ENCODE results near the gene DSP. TPM values are rescaled to one million over a fixed set of nuclear protein-coding genes. Genes with fewer than 3 reads are reported as not detected.

DSP gene
- polyA plus RNA-seq, 1 donor from 2014 or later, result 0.05 TPM

GRCh38 chr6:7628909-7629308 lies 87.4 kb downstream of the DSP start:
- Histone ChIP-seq H3K27ac (ENCODE audit: low read length) (no peak overlapping the region), H3K79me2 (replicated peaks; ENCODE audit: insufficient read depth, low read length) (no peaks in the 10 kb centered on the region), H3K4me2 (ENCODE audit: low read length) (no peak overlapping the region), H3K4me3 (ENCODE audit: low read length) (no peak overlapping the region), H3K9me2 (ENCODE audit: insufficient read depth, low read length) (no peaks in the 10 kb centered on the region), H3F3A (ENCODE audit: insufficient read depth, low read length, poor library complexity, severe bottlenecking) (no peaks in the 10 kb centered on the region), H3K9me3 (ENCODE audit: low read length) (peaks cover 5% of the 10 kb centered on the region), H3K9ac (ENCODE audit: low read length) (no peak overlapping the region), H3K27me3 (ENCODE audit: insufficient read depth, low read depth, low read length) (peaks cover 25% of the 10 kb centered on the region), H2AFZ (ENCODE audit: low read depth, low read length) (no peak overlapping the region), H4K20me1 (ENCODE audit: insufficient read depth) (no peaks in the 10 kb centered on the region), H3K36me3 (ENCODE audit: insufficient read depth, low read length) (no peaks in the 10 kb centered on the region)
- TF ChIP-seq POLR2AphosphoS5 (IDR thresholded peaks at IDR 0.05), result no peak
- TF ChIP-seq RAD21 (conservative IDR thresholded peaks at IDR 0.05), result no peak
- TF ChIP-seq TAF1 (IDR thresholded peaks at IDR 0.05; ENCODE audit: low read depth), result no peak
- TF ChIP-seq MXI1 (conservative IDR thresholded peaks at IDR 0.05; ENCODE audit: poor library complexity, severe bottlenecking), result no peak
- TF ChIP-seq REST (IDR thresholded peaks at IDR 0.05; ENCODE audit: borderline replicate concordance), result no peak
- no peak for TF ChIP-seq SMC3 (conservative IDR thresholded peaks at IDR 0.05; ENCODE audit: poor library complexity)
- TF ChIP-seq, protein P1, sequence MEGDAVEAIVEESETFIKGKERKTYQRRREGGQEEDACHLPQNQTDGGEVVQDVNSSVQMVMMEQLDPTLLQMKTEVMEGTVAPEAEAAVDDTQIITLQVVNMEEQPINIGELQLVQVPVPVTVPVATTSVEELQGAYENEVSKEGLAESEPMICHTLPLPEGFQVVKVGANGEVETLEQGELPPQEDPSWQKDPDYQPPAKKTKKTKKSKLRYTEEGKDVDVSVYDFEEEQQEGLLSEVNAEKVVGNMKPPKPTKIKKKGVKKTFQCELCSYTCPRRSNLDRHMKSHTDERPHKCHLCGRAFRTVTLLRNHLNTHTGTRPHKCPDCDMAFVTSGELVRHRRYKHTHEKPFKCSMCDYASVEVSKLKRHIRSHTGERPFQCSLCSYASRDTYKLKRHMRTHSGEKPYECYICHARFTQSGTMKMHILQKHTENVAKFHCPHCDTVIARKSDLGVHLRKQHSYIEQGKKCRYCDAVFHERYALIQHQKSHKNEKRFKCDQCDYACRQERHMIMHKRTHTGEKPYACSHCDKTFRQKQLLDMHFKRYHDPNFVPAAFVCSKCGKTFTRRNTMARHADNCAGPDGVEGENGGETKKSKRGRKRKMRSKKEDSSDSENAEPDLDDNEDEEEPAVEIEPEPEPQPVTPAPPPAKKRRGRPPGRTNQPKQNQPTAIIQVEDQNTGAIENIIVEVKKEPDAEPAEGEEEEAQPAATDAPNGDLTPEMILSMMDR (IDR thresholded peaks at IDR 0.05; ENCODE audit: poor library complexity, severe bottlenecking), result no peak

DNA sequence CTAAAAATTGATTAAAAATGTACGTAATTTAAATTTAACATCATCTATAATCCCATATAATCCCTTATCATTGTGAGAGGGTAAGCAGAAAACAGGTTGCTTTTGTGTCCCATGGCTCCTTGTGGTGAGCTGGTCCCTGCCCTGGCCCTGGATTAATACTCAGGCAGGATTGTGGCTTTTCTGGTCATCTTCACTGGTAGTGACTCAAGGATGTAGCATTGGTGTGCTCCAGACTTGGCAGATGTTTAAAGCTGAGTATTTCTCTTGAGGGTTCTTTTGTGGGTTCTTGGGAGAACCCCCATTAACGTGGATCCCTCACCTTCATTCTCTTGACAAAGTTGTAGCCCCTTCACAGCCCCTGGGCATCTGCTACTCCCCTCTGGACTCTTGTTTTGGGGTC lies 87.8 kb downstream of the DSP start:
- peaks cover 5% of the 10 kb centered on the region for H3K9me3 ChIP-seq (ENCODE audit: low read length)
- no peaks in the 10 kb centered on the region for H3K36me3 ChIP-seq (ENCODE audit: insufficient read depth, low read length)
- H2AFZ ChIP-seq (ENCODE audit: low read depth, low read length), result no peak overlapping the region
- no peaks in the 10 kb centered on the region for H3K9me2 ChIP-seq (ENCODE audit: insufficient read depth, low read length)
- no peak overlapping the region for H3K9ac ChIP-seq (ENCODE audit: low read length)
- no peaks in the 10 kb centered on the region for H4K20me1 ChIP-seq (ENCODE audit: insufficient read depth)
- H3K4me2 ChIP-seq (ENCODE audit: low read length), result no peak overlapping the region
- H3K79me2 ChIP-seq (replicated peaks; ENCODE audit: insufficient read depth, low read length), result no peaks in the 10 kb centered on the region
- H3K4me3 ChIP-seq (ENCODE audit: low read length), result no peak overlapping the region
- H3K27ac ChIP-seq (ENCODE audit: low read length), result no peak overlapping the region
- TF ChIP-seq TAF1 (IDR thresholded peaks at IDR 0.05; ENCODE audit: low read depth) (no peak), SMC3 (conservative IDR thresholded peaks at IDR 0.05; ENCODE audit: poor library complexity) (no peak), EP300 (conservative IDR thresholded peaks at IDR 0.05; ENCODE audit: poor library complexity, severe bottlenecking) (no peak), MXI1 (conservative IDR thresholded peaks at IDR 0.05; ENCODE audit: poor library complexity, severe bottlenecking) (no peak), POLR2AphosphoS5 (IDR thresholded peaks at IDR 0.05) (no peak), RAD21 (conservative IDR thresholded peaks at IDR 0.05) (no peak), EZH2 (IDR thresholded peaks at IDR 0.05; ENCODE audit: borderline replicate concordance, insufficient read depth, low read length, poor library complexity, severe bottlenecking) (no peak), REST (IDR thresholded peaks at IDR 0.05; ENCODE audit: borderline replicate concordance) (no peak)
- TF ChIP-seq, protein P1 (IDR thresholded peaks at IDR 0.05; ENCODE audit: poor library complexity, severe bottlenecking), result no peak
- peaks cover 25% of the 10 kb centered on the region for H3K27me3 ChIP-seq (ENCODE audit: insufficient read depth, low read depth, low read length)
- H3F3A ChIP-seq (ENCODE audit: insufficient read depth, low read length, poor library complexity, severe bottlenecking), result no peaks in the 10 kb centered on the region

Data from neural cell (in vitro differentiated cells).